HepG2 (cell line): Measurements from ENCODE around the gene PANK1. TPM values are rescaled to one million over a fixed set of nuclear protein-coding genes. Genes with fewer than 3 reads are reported as not detected.
A peak's percentile ranks its signal among the peaks of the same experiment; 100 is the strongest.

ENCODE experiments used
- GABPA ChIP-seq, 2 experiments: IDR thresholded peaks; 2 replicates each; pipeline ENCODE4 v1.6.1; 2011 to 2016; ENCODE audit warnings: low read depth in 2 of 2, low read length in 1 of 2, missing biosample characterization in 1 of 2, missing genetic modification characterization in 1 of 2
- GLI4 ChIP-seq: sonication (generic); formaldehyde crosslinking; IDR thresholded peaks from 2 replicates; pipeline ENCODE4 v1.5.1; 2020; ENCODE audit warnings: missing genetic modification reagents, mild to moderate bottlenecking, moderate library complexity, borderline replicate concordance
- MXI1 ChIP-seq: IDR thresholded peaks from 3 replicates; pipeline ENCODE4 v1.6.1; 2012; ENCODE audit warnings: low read depth, low read length, inconsistent platforms, borderline replicate concordance
- NR0B2 ChIP-seq: sonication (generic); formaldehyde crosslinking; IDR thresholded peaks from 2 replicates; pipeline ENCODE4 v1.4.0; 2020; ENCODE audit warnings: mild to moderate bottlenecking, missing genetic modification reagents
- ZKSCAN1 ChIP-seq: fragments of 150-350 bp; IDR thresholded peaks from 2 replicates; pipeline ENCODE4 v1.6.1; 2014; ENCODE audit warnings: low read length
- ZNF138 ChIP-seq: sonication (generic); formaldehyde crosslinking; IDR thresholded peaks from 2 replicates; pipeline ENCODE4 v1.5.0; 2020; ENCODE audit warnings: mild to moderate bottlenecking, low read depth, missing genetic modification reagents
- ZNF142 ChIP-seq: sonication (generic); formaldehyde crosslinking; IDR thresholded peaks from 2 replicates; pipeline ENCODE4 v1.4.0; 2020; ENCODE audit warnings: missing genetic modification reagents
- ZNF318 ChIP-seq: sonication (generic); formaldehyde crosslinking; IDR thresholded peaks from 2 replicates; pipeline ENCODE4 v1.4.0; 2020; ENCODE audit warnings: mild to moderate bottlenecking, missing genetic modification reagents
- ZNF441 ChIP-seq: sonication (generic); formaldehyde crosslinking; IDR thresholded peaks from 2 replicates; pipeline ENCODE4 v1.7.0; 2021; ENCODE audit warnings: missing genetic modification reagents, borderline replicate concordance
- ZNF615 ChIP-seq: sonication (generic); formaldehyde crosslinking; IDR thresholded peaks from 2 replicates; pipeline ENCODE4 v1.5.0; 2020; ENCODE audit warnings: mild to moderate bottlenecking, missing genetic modification reagents, borderline replicate concordance
- ZNF704 ChIP-seq: sonication (generic); formaldehyde crosslinking; IDR thresholded peaks from 2 replicates; pipeline ENCODE4 v1.8.1; 2023; ENCODE audit warnings: mild to moderate bottlenecking, inconsistent platforms, moderate library complexity, missing genetic modification reagents, borderline replicate concordance
- polyA plus RNA-seq, 8 experiments: library from polyadenylated mRNA; depleted of rRNA in 3 of 8; stranded (reverse) in 7 of 8; unstranded in 1 of 8; fragments of >200 nt; fragmentation: Illumina TruSeq in 4 of 8; extraction: Trizol in 4 of 8; gene quantifications; 2 replicates each; pipeline versions ENCODE4 v1.2.1 to v1.2.3, GENCODE V29; 2011 to 2016; ENCODE audit warnings: low read depth in 4 of 8, missing spikeins in 1 of 8, mixed read lengths in 1 of 8; ENCODE audit not compliant: insufficient read depth in 1 of 8
- total RNA-seq, 5 experiments: library from RNA; depleted of rRNA; stranded (reverse); fragments of >200 nt; fragmentation: Illumina TruSeq; extraction: Trizol; gene quantifications; 2 replicates each; pipeline ENCODE4 v1.2.3, GENCODE V29; 2016; ENCODE audit warnings: low read depth in 1 of 5

Gene PANK1
- total and polyA plus RNA-seq, 2 of the 13 experiments (the other 11 are each of a cell fraction or from before 2014, with no cell fraction given), result 18.2 to 33.3 TPM

DNA sequence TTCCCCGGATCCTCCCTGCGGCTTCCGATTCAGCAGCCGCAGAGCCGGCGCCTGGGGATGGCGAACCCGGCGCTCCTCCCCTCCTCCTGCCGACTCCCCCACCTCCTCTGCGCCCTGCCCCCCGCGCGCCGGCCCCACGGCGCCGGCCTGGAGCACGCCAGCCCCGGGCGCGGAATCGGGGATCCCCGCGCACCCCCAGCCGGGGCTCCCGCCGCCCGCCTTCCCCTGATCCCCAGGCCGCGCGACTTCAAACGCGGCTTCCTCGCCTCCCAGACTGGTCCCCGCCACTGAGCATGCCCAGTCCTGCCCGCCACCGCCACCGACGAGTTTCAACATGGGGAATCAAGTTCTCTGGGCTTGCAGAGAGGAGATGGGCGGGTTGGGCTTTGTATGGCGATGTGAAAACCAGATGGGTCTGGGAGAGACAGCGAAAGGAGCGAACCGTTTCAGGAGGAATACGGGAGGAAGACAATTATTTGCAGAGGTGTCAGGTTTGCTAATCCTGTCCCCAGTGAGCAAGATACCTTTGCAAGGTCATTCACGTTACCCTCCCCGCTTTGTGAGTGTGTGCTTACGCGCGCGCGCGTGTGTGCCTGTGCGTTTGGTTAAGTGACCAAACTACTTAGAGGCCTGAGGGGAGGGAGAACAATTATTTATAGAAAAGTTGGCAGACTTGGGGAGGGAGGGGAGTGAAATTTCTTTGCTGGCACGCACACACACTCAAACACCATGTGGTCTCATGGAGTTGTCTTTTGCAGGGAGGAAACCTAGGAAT lies at the start of gene PANK1 (continued):
- TF ChIP-seq ZNF142 (CRISPR knock-in tag) (peak; percentile 47), ZNF615 (CRISPR knock-in tag) (0 out of 2 replicates have a peak, but pooled peaks have one; percentile 51), ZNF138 (peak; percentile 56; the same call in 1 of the 2 replicates), ZKSCAN1 (no peak), ZNF704 (CRISPR knock-in tag) (0 out of 2 replicates have a peak, but pooled peaks have one; percentile 19), ZNF318 (CRISPR knock-in tag) (peak; percentile 23; the same call in 1 of the 2 replicates), GLI4 (CRISPR knock-in tag) (peak; percentile 64), ZNF441 (CRISPR knock-in tag) (0 out of 2 replicates have a peak, but pooled peaks have one; percentile 16), GABPA (IDR thresholded peaks at IDR 0.05; ENCODE audit: low read depth, low read length) (no peak), GABPA (CRISPR knock-in tag; IDR thresholded peaks at IDR 0.05; ENCODE audit: low read depth) (0 out of 2 replicates have a peak, but pooled peaks have one; percentile 5), NR0B2 (CRISPR knock-in tag) (peak; percentile 18; the same call in 1 of the 2 replicates), MXI1 (peak; percentile 19; the same call in 1 of the 3 replicates)
